ENCODE measurements around the gene MEG3.

MEG3 gene

DNA sequence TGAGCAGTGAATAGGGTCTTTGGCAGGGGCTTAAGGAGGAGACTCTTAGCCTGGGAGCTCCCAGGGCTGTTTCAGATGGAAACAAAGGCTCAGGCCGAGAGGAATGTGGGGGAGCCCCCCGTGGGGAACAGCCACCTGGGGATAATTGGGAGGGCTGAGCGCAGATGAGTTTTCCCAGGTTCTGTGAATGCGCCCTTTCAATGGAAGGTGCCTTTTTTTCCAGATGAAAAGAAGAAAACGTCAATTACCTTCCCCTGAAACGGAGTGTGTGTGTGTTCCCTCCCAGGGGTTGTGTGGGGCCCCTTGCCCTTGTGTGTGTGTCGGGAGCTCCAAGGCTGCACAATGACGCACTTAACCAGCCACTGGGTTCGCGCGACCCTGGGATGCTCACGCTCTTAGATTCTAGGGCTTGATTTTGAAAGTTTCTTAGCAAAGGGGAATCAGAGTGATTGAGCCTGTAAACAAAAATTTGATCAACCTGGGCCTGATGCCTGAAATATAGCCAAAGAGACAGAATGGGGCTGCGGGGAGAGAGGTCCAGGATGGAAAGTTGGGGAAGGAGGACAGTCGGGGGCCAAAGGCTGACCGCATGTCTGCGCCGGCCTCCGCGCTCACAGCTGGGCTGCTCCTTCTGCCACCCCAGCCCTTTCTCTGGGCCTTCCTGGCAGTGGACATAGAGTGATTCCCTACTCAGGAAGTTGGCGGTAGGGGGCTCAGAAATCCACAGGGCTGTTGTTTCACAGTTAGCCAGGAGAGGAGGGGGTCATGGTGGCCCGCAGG is 14.6 kb downstream of the MEG3 start:
- no peak for DNase-seq (ENCODE audit: low read depth, low spot score)
- no peak overlapping the region for H3K4me3 ChIP-seq (ENCODE audit: low read length)

GRCh38 chr14:100841066-100841760 is 15.3 kb downstream of the MEG3 start:
- no peak for DNase-seq (ENCODE audit: low read depth, low spot score)
- no peak overlapping the region for H3K4me3 ChIP-seq (ENCODE audit: low read length)

DNA sequence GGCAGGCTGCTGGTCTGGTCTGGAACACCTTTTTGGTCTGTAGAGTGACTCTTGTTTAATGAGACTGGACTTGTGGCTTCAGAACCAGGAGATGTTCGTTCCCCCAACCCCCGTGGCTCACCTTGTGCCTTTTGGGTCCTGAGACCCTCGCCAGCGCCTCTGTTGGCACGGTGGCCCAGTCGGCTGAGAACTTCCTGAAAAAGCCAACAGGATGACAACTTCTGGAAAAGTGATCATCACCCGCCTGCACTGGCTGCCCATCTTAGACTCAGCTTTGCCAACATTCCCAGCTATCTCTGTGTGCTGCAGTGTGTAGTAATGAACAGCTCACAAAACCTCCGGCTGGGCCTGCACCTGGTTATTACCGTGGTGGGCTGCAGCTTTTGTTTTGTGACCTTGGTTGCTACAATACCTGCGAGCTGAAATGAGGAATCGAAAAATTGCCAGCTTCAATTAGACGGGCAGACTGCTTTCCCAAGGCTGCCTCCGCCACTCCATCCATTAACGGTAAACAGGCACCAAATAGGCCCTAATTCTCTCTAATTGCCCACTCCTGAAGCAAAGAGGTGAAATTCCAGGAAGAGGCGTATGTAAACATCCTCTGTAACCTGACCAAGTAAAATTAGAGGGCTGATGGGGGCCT is 16.0 kb downstream of the MEG3 start:
- DNase-seq (ENCODE audit: low read depth, low spot score), result no peak
- no peak overlapping the region for H3K4me3 ChIP-seq (ENCODE audit: low read length)

- DNase-seq (ENCODE audit: low read depth, low spot score), result no peak
- H3K4me3 ChIP-seq (ENCODE audit: low read length), result no peak overlapping the region
These were observed 16.9 kb downstream of the MEG3 start for GRCh38 chr14:100842799-100843198.

GRCh38 chr14:100844082-100844408 is 18.1 kb downstream of the MEG3 start:
- peak; percentile 21 for DNase-seq (ENCODE audit: low read depth, low spot score)
- H3K4me3 ChIP-seq (ENCODE audit: low read length), result no peak overlapping the region

- H3K4me3 ChIP-seq (ENCODE audit: low read length), result no peak overlapping the region
- DNase-seq (ENCODE audit: low read depth, low spot score), result no peak
These were observed 18.5 kb downstream of the MEG3 start for GRCh38 chr14:100844421-100844820.

GRCh38 chr14:100844846-100845245 is 18.9 kb downstream of the MEG3 start:
- DNase-seq (ENCODE audit: low read depth, low spot score), result no peak
- H3K4me3 ChIP-seq (ENCODE audit: low read length), result no peak overlapping the region

- no peak for DNase-seq (ENCODE audit: low read depth, low spot score)
- no peak overlapping the region for H3K4me3 ChIP-seq (ENCODE audit: low read length)
These were observed 19.4 kb downstream of the MEG3 start for GRCh38 chr14:100845341-100845740.

GRCh38 chr14:100846309-100846859 is 20.5 kb downstream of the MEG3 start:
- H3K4me3 ChIP-seq (ENCODE audit: low read length), result no peak overlapping the region
- DNase-seq (ENCODE audit: low read depth, low spot score), result no peak

DNA sequence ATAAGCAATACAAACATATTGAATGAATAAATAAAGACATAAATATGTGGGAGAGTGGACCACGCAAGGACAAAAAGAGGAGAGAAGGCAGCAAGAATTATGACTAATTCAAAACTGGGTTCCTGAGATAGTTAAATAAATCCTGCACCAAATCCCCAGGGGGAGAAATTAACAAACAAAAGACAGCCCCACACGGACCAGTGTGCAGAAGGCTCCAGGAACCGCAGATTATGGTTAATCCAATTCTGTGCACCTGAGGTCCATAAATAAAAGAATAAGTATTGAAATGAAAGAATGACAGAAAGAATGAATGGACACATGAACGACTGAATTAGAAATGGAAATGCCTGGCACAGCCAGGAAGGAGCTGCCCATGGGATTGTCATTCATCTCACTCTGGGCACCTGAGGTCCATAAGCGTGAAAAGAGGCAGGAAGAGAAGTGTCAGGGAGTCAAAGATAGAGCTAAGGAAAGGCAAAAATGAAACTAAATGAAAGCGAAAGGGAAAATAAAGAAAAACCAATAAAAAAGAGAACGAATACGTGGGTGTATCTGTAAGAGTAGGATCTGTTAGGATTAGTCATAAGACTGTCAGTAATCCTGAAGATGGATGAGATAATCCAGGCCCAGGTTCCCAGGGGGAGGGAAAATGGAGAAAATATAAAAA is 23.3 kb downstream of the MEG3 start:
- H3K4me3 ChIP-seq (ENCODE audit: low read length), result no peak overlapping the region
- no peak for DNase-seq (ENCODE audit: low read depth, low spot score)

GRCh38 chr14:100850841-100851585 is 25.1 kb downstream of the MEG3 start:
- H3K4me3 ChIP-seq (ENCODE audit: low read length), result no peak overlapping the region
- DNase-seq (ENCODE audit: low read depth, low spot score), result peak; percentile 44

GRCh38 chr14:100851586-100851916 is 25.6 kb downstream of the MEG3 start:
- DNase-seq (ENCODE audit: low read depth, low spot score), result no peak
- no peak overlapping the region for H3K4me3 ChIP-seq (ENCODE audit: low read length)

- H3K4me3 ChIP-seq (ENCODE audit: low read length), result no peak overlapping the region
- DNase-seq (ENCODE audit: low read depth, low spot score), result no peak
These were observed 26.2 kb downstream of the MEG3 start for GRCh38 chr14:100851946-100852620.

GRCh38 chr14:100854435-100854834 is 28.5 kb downstream of the MEG3 start:
- no peak overlapping the region for H3K4me3 ChIP-seq (ENCODE audit: low read length)
- no peak for DNase-seq (ENCODE audit: low read depth, low spot score)

GRCh38 chr14:100855256-100855930 is 29.5 kb downstream of the MEG3 start:
- no peak for DNase-seq (ENCODE audit: low read depth, low spot score)
- H3K4me3 ChIP-seq (ENCODE audit: low read length), result no peak overlapping the region

- DNase-seq (ENCODE audit: low read depth, low spot score), result no peak
These were observed 30.4 kb downstream of the MEG3 start for GRCh38 chr14:100856056-100856950.

More at GRCh38 chr14:100856056-100856950, 30.4 kb downstream of the MEG3 start:
- no peak overlapping the region for H3K4me3 ChIP-seq (ENCODE audit: low read length)
